Tibial artery (tissue), 4 donors: ENCODE results near the gene MIB2.
A peak's percentile ranks its signal among the peaks of the same experiment; 100 is the strongest.

Experiments used
- DNase-seq, 2 donors: peaks; one replicate each; pipeline ENCODE4 v3.0.0-alpha.2; 2019
- H3K27ac ChIP-seq, 2 donors: fragments of 200-600 bp; sonication (generic) in 1 of 2; 1 replicate in 1 of 2; 2 replicates in 1 of 2; pipeline ENCODE4 v1.5.1; 2018 to 2019; ENCODE audit warnings: mild to moderate bottlenecking in 1 of 2
- H3K27me3 ChIP-seq, 2 donors: fragments of 200-600 bp; sonication (generic) in 1 of 2; one replicate each; pipeline versions ENCODE4 v1.5.1 to v1.6.0; 2016 to 2019
- H3K36me3 ChIP-seq, 3 donors: fragments of 200-600 bp; sonication (generic) in 2 of 3; one replicate each; pipeline ENCODE4 v1.5.1; 2016 to 2019; ENCODE audit warnings: mild to moderate bottlenecking in 2 of 3
- H3K4me1 ChIP-seq, 4 donors: fragments of 200-600 bp; sonication (generic) in 2 of 4; 1 replicate in 3 of 4; 2 replicates in 1 of 4; pipeline ENCODE4 v1.5.1; 2016 to 2019
- H3K4me3 ChIP-seq, 2 donors: fragments of 200-600 bp; sonication (generic) in 1 of 2; 1 replicate in 1 of 2; 2 replicates in 1 of 2; pipeline ENCODE4 v1.5.1; 2018 to 2019; ENCODE audit warnings: mild to moderate bottlenecking in 2 of 2
- H3K9me3 ChIP-seq, 3 donors: fragments of 200-600 bp; sonication (generic) in 1 of 3; one replicate each; pipeline ENCODE4 v1.5.1; 2016 to 2019
- CTCF ChIP-seq, 2 experiments: fragments of 200-600 bp in 1 of 2; fragments of 450-650 bp in 1 of 2; IDR thresholded peaks; one replicate each; pipeline ENCODE4 v1.5.1; 2017 to 2019; ENCODE audit warnings: antibody characterized with exemption in 2 of 2, mild to moderate bottlenecking in 1 of 2, moderate library complexity in 1 of 2
- intact Hi-C: fragments of 100-400 bp; cut with DNase I; formaldehyde crosslinking; loops from one replicate; pipeline ENCODE4 v1.15.0; 2023; ENCODE audit warnings: low total_unique reads

Gene MIB2

GRCh38 chr1:1628754-1629429 is 13.6 kb downstream of the MIB2 start:
- Histone ChIP-seq H3K9me3 (no peaks in the 10 kb centered on the region), H3K36me3 (peaks cover 9 to 56% (median 27%) of the 10 kb centered on the region in 3 donors), H3K4me1 (peaks cover 0 to 24% (median 18%) of the 10 kb centered on the region in 4 donors), H3K27ac (no peak overlapping the region), H3K27me3 (peaks cover 11 to 48% of the 10 kb centered on the region in 2 donors), H3K4me3 (no peak overlapping the region)
- no peak for TF ChIP-seq CTCF (IDR thresholded peaks at IDR 0.05)
- peak in 1 of 2 donors; percentile 65 for DNase-seq
- intact Hi-C loops, result no loop called here

- Histone ChIP-seq H3K36me3 (peaks cover 9 to 48% (median 25%) of the 10 kb centered on the region in 3 donors), H3K27me3 (peaks cover 11 to 48% of the 10 kb centered on the region in 2 donors), H3K27ac (no peak overlapping the region), H3K4me1 (peaks cover 0 to 24% (median 18%) of the 10 kb centered on the region in 4 donors), H3K9me3 (no peaks in the 10 kb centered on the region), H3K4me3 (no peak overlapping the region)
- intact Hi-C loops, result no loop called here
- TF ChIP-seq CTCF (IDR thresholded peaks at IDR 0.05), result no peak
- DNase-seq, result peak in 1 of 2 donors; percentile 68
Observed at GRCh38 chr1:1629430-1630190, 14.3 kb downstream of the MIB2 start.

- Histone ChIP-seq H3K4me1 (peaks cover 0 to 24% (median 18%) of the 10 kb centered on the region in 4 donors), H3K9me3 (no peaks in the 10 kb centered on the region), H3K27ac (peak overlapping the region; percentile 56 to 77), H3K36me3 (peaks cover 9 to 41% (median 25%) of the 10 kb centered on the region in 3 donors), H3K4me3 (peak overlapping the region; percentile 30 to 37), H3K27me3 (peaks cover 11 to 48% of the 10 kb centered on the region in 2 donors)
- intact Hi-C loops, result no loop called here
- TF ChIP-seq CTCF (IDR thresholded peaks at IDR 0.05), result no peak
- DNase-seq, result peak; percentile 66 to 83
Observed at GRCh38 chr1:1630191-1630964, 15.1 kb downstream of the MIB2 start.

GRCh38 chr1:1630965-1631781 is 15.9 kb downstream of the MIB2 start:
- H3K9me3 ChIP-seq, result no peaks in the 10 kb centered on the region
- intact Hi-C loops, result no loop called here
- TF ChIP-seq CTCF (IDR thresholded peaks at IDR 0.05), result no peak
- DNase-seq, result peak; percentile 61 to 86
- peak overlapping the region; percentile 56 to 77 for H3K27ac ChIP-seq
- peaks cover 0 to 24% (median 18%) of the 10 kb centered on the region in 4 donors for H3K4me1 ChIP-seq
- peak overlapping the region; percentile 30 to 37 for H3K4me3 ChIP-seq
- H3K36me3 ChIP-seq, result peaks cover 9 to 35% (median 25%) of the 10 kb centered on the region in 3 donors
- peaks cover 11 to 48% of the 10 kb centered on the region in 2 donors for H3K27me3 ChIP-seq
